HepG2 (cell line): ENCODE data around the gene HEXIM1.
A peak's percentile ranks its signal among the peaks of the same experiment; 100 is the strongest.

Source experiments
- CTCF ChIP-seq: sonication (generic); formaldehyde crosslinking; IDR thresholded peaks from 2 replicates; pipeline ENCODE4 v1.5.0; 2020; ENCODE audit warnings: mild to moderate bottlenecking, missing genetic modification reagents, moderate library complexity
- GLI4 ChIP-seq: sonication (generic); formaldehyde crosslinking; IDR thresholded peaks from 2 replicates; pipeline ENCODE4 v1.5.1; 2020; ENCODE audit warnings: missing genetic modification reagents, mild to moderate bottlenecking, moderate library complexity, borderline replicate concordance
- KDM1A ChIP-seq: IDR thresholded peaks from 2 replicates; pipeline ENCODE4 v1.6.1; 2016; ENCODE audit warnings: missing compliant biosample characterization
- POLR2A ChIP-seq, 2 experiments: IDR thresholded peaks; 2 replicates each; pipeline ENCODE4 v1.6.1; 2011; ENCODE audit warnings: low read depth in 2 of 2, low read length in 2 of 2, mild to moderate bottlenecking in 1 of 2, moderate library complexity in 1 of 2; ENCODE audit not compliant: insufficient read depth in 1 of 2
- REPIN1 ChIP-seq: sonication (generic); formaldehyde crosslinking; IDR thresholded peaks from 2 replicates; pipeline ENCODE4 v1.8.0; 2022; ENCODE audit warnings: missing genetic modification reagents, low read depth, mild to moderate bottlenecking, borderline replicate concordance
- ZNF484 ChIP-seq: sonication (generic); formaldehyde crosslinking; IDR thresholded peaks from 2 replicates; pipeline ENCODE4 v1.5.1; 2020; ENCODE audit warnings: mild to moderate bottlenecking, low read depth, missing genetic modification reagents, borderline replicate concordance
- TF ChIP-seq, protein P1 (sequence below): fragments of 450-650 bp; IDR thresholded peaks from 2 replicates; pipeline ENCODE4 v1.6.1; 2017; ENCODE audit warnings: mild to moderate bottlenecking

DNA sequence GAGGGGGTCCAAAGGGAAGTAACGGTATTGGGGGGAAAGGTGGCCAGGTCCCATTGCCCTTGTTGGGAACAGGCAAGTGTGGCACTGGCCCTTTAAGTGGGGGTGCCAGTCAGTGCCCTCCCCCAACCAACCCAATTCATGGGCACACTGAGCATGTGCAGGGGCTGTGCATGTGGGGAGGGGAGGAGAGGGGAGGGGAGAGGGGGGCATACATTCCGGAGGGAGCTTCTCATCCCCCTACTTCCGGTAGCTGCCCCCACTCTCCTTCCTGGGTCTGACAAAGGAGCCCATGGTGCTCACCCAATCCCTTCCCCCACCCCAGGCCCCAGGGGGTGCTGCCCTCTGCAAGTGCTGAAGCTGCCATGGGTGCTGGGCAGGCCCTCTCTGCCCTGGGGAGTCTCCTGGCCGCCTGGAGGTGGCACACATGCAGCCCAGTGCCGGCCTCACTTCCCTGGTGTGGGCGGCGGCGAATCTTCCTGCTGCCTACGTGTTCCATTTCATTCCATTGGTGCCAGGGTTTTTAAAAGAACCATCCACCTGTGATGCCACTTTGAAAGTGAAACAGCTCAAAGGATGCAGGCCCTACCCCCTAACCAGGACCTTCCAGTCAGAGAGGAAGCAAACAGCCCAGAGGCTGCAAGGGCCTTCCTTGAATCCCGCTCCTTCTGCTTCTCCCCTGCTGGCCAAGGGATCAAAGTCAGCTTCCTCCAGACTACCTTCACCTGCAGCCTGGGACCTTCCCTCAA is 24.4 kb downstream of the HEXIM1 start:
- no peak; the same call in 1 of the 2 replicates for TF ChIP-seq REPIN1 (CRISPR knock-in tag)
- no peak for TF ChIP-seq GLI4 (CRISPR knock-in tag)
- no peak for TF ChIP-seq ZNF484 (CRISPR knock-in tag)
- peak; percentile 51 for TF ChIP-seq CTCF
- peak; percentile 75 to 80 for TF ChIP-seq POLR2A (IDR thresholded peaks at IDR 0.05; ENCODE audit: insufficient read depth in 1 of 2, low read depth in 2 of 2, low read length in 2 of 2)
- TF ChIP-seq, protein P1, sequence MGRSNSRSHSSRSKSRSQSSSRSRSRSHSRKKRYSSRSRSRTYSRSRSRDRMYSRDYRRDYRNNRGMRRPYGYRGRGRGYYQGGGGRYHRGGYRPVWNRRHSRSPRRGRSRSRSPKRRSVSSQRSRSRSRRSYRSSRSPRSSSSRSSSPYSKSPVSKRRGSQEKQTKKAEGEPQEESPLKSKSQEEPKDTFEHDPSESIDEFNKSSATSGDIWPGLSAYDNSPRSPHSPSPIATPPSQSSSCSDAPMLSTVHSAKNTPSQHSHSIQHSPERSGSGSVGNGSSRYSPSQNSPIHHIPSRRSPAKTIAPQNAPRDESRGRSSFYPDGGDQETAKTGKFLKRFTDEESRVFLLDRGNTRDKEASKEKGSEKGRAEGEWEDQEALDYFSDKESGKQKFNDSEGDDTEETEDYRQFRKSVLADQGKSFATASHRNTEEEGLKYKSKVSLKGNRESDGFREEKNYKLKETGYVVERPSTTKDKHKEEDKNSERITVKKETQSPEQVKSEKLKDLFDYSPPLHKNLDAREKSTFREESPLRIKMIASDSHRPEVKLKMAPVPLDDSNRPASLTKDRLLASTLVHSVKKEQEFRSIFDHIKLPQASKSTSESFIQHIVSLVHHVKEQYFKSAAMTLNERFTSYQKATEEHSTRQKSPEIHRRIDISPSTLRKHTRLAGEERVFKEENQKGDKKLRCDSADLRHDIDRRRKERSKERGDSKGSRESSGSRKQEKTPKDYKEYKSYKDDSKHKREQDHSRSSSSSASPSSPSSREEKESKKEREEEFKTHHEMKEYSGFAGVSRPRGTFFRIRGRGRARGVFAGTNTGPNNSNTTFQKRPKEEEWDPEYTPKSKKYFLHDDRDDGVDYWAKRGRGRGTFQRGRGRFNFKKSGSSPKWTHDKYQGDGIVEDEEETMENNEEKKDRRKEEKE = no peak
- TF ChIP-seq KDM1A = peak; percentile 62; the same call in 1 of the 2 replicates
